B cell (primary cell): ENCODE measurements around the gene RRBP1.

Experiments
- CTCF ChIP-seq: fragments of 200-600 bp; IDR thresholded peaks from one replicate; pipeline ENCODE4 v1.8.0; 2022; ENCODE audit warnings: antibody characterized with exemption, mild to moderate bottlenecking
- EZH2 ChIP-seq: IDR thresholded peaks from 2 replicates; pipeline ENCODE4 v1.6.1; 2012; ENCODE audit warnings: borderline replicate concordance, low read depth, mild to moderate bottlenecking, moderate library complexity, low read length; ENCODE audit not compliant: insufficient read depth, poor library complexity, severe bottlenecking

- TF ChIP-seq CTCF: no peak
- TF ChIP-seq EZH2: no peak
These were observed 14.6 kb downstream of the RRBP1 start for GRCh38 chr20:17667445-17667844.
